ENCODE measurements around the gene TBC1D22A.

The TBC1D22A gene

GRCh38 chr22:47221840-47222615 is 459.6 kb downstream of the TBC1D22A start:
- no peak for DNase-seq (ENCODE audit: low read depth)
